T-helper 1 cell treated with Interleukin-12 subunit alpha and Interleukin-12 subunit beta and Interleukin-4 antibody, amounts not matched to agents 30 ng/mL and 1 ng/mL, for 36 hours (primary cell): ENCODE data around the gene ZYX. TPM values are rescaled to one million over a fixed set of nuclear protein-coding genes. Genes with fewer than 3 reads are reported as not detected.
"Not testable (repeated sequence)": the region's sequence is repeated elsewhere in the genome, so short reads cannot be mapped to it uniquely, and the experiment has no call there.

Source experiments
- intact Hi-C: fragments of 100-400 bp; cut with micrococcal nuclease; formaldehyde crosslinking; loops from one replicate; pipeline ENCODE4 v1.15.1; 2024
- total RNA-seq: library from RNA; stranded (reverse); gene quantifications from 2 replicates; pipeline ENCODE4 v1.2.3, GENCODE V29; 2022

ZYX gene
- total RNA-seq, 1 donor from 2014 or later: 162 TPM

DNA sequence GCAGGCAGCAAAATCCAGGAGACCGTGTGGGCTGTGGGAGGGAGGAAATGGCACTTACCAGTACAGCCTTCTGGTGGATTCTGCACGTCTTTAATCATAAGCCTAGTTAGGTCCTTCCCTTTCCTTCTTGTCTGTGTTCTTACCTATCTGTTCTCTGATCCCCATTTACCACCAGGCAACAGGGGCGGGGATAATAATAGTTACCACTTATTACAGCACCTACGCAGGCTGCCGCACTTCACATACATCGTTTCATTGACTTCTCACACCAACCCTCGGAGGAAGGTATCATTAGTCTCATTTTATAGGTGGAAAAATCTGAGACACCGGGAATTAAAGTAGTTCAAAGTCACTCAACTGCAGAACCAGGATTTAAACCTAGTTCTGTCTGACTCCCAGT lies 32.0 kb downstream of the ZYX start:
- intact Hi-C loops: loop anchor here (10.0 kb wide), 1 partner anchor 712 kb away; the partner anchor contains the start of gene OR2A14

DNA sequence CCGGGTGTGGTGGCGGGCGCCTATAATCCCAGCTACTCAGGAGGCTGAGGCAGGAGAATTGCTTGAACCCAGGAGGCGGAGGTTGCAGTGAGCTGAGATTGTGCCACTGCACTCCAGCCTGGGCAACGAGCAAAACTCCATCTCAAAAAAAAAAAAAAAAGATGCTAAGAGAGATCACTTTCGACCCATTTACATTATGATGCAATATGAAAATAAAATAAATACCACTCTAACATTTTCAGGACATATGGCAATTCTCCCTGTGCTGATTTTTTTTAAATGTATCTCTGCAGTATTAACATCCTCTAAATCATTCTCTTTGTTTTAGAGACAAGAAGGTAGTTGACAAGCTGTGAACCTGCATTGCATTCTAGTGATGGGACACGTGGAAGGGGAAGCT lies 34.1 kb downstream of the ZYX start:
- intact Hi-C loops: loop anchor here (5.0 to 10.0 kb wide), 2 partner anchors 108 to 710 kb away; partner anchors contain the start of gene OR2A14

DNA sequence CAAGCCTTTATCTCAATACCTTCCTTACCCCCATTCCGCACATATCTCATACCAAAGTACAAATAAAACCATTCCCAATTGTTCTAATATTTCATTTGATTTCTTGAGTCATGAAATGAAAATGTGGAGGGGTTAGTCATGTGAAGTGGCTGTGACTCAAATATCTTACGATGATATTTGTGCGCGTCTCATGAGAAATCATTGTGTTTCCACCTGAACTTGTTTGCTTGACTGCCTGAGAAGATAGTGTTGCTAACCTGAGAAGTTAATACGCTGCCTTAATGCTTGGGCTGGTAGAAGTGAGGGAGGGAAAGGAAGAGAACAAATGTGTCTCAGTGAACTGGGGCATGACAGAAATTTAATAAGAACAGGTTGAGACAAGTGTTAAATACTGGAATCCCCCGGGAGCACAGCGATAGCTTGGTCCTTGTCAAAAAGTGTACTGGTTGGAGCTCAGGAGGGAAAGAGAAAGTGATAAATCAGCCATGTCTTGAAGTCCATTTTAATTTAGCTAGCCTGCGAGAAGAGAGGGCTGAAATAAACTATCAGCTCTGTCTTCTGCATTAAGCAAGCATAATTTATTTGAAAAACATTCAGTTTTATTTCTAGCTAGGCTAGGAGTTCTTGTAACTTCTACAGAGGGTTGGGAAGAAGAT lies 34.7 kb downstream of the ZYX start:
- intact Hi-C loops: loop anchor here (1.0 to 10.0 kb wide), 7 partner anchors 36 to 709 kb away; partner anchors contain the start of gene OR2A14

DNA sequence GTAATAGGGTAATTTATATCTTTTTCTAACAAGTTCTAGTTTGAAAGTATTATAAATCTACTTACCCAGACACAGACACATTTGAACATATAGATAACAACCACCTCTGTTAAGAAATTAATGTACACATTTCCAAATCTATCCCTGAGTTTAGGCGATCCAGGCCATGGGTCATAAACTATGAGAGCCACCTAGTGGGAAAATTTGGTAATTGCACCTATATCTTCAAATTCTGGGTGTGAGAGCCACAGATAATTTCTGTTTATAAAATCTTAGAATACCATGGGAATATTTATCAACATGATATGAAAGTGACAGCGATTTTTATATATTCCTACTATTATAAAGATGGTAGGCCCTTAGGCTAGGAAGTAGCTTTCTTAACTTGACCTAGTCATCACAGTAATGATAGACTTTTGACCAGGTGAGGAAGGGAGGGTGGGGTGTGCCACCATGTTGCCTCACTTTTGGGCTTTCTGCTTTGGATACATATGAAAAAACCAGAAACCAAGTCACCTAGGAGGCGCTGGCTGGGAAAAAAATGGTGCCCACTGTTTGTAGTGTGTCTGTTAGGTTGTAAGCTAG lies 35.5 kb downstream of the ZYX start:
- intact Hi-C loops: loop anchor here (1.0 to 10.0 kb wide), 7 partner anchors 36 to 708 kb away; partner anchors contain the start of gene OR2A14

DNA sequence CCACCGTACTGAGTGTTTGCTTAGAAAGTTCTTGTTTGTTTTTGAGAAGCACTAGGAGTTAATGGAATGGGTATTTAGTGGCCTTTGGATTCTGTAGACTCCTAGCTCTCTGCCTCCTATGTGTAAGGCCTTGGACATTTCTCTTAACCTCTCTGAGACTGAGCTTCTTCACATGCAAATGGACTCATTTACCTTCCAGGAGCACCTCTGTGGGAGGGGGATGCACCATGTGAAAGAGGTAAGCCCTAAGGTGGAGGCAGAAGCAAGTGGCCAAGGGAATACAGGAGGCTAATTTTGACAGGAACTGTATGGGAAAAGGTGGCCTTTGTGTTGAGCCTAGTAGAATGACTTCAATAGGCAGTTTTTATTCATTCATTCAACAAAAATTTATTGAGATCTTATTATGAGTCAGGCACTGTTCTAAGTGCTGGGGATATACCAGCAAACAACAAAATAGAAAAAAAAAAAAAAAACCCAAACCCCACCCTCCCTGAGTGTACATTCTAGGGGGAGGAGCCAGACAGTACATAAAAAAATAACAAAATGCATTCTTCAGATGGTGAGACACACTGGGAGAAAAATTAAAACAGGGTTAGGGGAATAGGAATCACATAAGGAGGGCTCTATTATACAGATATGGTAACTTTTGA lies 36.7 kb downstream of the ZYX start:
- intact Hi-C loops: loop anchor here (2.0 to 10.0 kb wide), 3 partner anchors 73 to 707 kb away; partner anchors contain the start of gene OR2A14

DNA sequence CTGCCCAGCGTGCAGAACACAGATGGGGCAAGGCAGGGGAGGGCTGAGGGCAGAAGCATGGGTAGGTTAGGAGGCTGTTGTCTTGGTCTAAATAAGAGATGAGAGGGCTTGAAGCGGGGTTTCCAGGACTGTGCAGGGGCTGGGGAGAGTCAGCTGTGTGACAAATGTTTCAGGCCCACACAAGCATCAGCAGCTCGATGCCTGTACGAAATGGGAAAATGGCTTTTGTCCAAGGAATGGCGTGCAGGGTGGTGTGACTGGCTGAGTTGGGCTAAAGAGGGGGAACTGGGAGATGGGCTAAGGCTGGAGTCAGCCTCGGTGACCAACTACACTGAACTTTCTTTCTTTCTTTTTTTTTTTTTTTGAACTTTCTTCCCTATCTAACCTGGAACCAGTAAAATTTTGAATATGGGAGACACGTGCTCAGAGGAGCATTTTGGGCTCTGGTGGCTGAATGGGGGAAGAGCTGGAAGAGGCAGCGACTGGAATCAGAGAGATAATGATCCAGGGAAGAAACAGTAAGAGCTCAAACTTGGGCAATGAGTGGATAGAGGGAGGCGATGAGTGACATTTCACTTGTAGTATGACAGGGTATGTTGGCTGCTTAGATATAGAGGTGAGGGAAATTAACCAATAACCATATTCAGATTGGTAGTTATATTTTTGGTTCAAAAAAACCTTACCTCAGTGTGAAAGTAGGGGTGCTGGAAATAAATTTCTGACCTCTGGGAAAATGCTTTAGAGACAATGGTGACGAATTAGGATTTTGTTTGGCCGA lies 37.7 kb downstream of the ZYX start:
- intact Hi-C loops: loop anchor here (5.0 to 10.0 kb wide), 2 partner anchors 112 to 706 kb away; partner anchors contain the start of gene OR2A14

DNA sequence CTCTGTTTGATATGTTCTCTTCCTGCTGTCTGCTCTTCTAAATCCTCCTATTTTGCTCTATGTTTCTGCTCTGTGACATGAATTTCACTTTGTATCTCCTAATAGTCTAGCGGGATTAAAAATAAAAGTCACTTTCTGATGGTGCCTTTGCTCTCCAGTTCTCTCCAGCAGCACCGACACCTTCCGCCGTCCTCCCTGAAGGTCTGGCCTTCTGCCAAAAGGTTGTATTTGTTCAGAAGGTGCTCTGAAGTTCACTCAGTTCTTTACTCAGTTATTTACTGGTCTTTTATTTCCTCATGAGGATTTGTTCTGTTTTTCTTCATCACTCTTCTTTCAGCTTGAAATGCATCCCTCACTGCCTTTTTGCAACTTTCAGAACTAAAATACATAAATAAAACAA lies 38.7 kb downstream of the ZYX start:
- intact Hi-C loops: loop anchor here (5.0 to 10.0 kb wide), 2 partner anchors 113 to 705 kb away; partner anchors contain the start of gene OR2A14

DNA sequence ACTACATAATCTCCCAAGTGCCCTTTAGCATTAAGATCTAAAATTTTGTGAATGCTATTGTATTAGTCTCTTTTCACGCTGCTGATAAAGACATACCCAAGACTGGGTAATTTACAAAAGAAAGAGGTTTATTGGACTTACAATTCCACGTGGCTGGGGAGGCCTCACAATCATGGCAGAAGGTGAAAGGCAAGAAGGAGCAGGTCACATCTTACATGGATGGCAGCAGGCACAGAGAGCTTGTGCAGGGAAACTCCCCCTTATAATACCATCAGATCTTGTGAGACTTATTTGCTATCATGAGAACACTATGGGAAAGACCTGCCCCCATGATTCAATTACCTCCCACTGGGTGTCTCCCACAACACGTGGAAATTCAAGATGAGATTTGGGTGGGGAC lies 39.5 kb downstream of the ZYX start:
- intact Hi-C loops: not testable (repeated sequence)

DNA sequence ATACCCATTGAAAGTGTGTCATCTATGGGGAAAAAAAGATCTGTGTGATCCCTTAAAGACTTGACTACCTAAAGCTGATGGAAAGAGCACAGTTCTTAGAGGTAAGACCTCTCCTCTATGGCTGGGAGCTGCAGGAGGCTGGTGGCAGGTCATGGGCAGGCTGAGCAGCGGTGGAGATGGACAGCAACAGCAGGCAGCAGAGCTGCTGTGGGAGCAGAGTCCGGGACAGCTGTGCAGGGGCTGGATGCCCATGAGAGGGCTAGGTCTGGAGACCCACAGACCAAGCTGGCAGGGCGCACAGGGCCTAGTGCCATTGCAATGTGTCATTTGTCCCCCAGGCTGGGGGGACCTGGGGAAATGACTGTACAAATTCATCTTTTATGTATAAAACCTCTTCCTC lies 40.9 kb downstream of the ZYX start:
- intact Hi-C loops: no loop called here

DNA sequence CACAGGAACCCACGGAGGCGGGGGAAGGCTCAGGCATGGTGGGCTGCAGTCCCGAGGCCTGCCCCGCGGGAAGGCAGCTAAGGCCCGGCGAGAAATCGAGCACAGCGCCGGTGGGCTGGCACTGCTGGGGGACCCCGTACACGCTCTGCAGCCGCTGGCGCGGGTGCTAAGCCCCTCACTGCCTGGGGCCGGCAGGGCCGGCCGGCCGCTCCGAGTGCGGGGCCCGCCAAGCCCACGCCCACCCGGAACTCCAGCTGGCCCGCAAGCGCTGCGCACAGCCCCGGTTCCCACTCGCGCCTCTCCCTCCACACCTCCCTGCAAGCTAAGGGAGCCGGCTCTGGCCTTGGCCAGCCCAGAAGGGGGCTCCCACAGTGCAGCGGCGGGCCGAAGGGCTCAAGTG lies 43.3 kb downstream of the ZYX start:
- intact Hi-C loops: not testable (repeated sequence)

DNA sequence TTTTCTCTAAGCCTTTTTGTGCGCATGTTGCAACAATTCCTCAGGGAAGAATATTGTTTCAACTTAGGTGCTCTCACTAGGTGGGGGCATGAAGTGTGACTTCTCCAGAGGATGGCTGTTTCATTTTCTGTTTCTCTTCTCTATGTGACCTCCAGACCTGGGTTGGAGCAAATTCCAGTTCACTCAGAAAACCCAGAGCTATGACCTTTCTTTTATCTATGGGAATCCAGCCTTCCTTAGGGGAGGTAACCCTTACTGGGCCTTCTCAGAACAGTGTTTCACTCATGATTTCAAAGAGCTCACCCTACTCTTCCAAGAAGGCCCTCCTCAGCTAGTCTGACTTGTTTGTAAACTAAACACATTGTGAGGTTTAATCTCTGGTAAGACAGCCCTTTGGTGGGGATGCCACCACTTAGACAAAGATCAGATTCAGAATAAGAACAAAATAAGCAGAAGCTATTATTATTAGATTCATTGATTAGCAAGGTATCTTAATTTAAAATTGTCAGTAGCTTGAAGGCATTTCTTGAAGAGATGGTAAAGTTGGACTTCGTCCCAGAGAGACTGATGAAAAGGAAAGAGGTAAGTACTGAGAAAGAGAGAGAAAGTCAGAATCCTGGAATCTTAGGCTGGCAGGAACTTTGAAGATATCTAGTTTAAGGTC lies 45.5 kb downstream of the ZYX start:
- intact Hi-C loops: no loop called here

DNA sequence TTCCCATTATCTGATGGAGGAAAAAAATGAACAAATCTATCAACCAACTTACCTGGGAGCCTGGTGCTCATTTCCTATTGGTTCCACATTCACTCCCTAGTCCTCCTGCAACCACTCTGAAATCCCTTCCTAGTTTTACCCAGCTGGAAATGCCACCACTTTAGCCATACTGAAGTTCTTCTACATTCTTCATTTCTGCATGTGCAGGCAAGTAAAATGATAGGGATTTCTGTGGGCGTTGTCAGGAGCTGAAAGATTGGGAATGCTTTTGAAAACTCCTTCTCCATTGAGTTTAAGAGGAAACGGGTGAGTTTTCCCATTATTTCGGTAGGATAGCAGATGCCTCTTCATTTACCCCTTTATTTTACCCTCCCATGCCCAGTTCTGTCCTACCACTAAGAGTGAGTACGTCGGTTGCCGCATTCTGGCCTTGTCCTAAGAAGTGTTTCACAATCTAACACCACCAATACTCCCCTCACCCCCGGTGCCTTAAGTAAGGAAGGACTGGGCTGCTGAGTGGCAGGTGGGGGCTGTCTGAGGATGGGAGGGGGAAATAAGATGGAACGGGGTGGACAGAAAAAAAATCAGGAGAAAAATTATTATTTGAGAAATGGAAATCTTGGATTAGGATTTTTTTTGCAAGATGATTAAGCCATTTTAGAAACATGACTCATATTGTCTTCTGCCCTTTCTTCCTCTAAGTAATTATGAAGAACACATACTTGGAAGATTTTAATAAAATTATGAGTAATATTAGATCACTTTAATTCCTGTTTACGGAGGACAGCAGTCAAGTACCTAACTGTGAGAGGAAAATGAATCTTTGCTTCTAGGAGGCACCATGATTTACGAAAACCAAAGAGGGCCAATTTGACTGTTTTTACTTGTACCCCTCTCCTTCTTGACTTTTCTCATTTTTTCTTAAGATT lies 48.9 kb downstream of the ZYX start:
- intact Hi-C loops: no loop called here

DNA sequence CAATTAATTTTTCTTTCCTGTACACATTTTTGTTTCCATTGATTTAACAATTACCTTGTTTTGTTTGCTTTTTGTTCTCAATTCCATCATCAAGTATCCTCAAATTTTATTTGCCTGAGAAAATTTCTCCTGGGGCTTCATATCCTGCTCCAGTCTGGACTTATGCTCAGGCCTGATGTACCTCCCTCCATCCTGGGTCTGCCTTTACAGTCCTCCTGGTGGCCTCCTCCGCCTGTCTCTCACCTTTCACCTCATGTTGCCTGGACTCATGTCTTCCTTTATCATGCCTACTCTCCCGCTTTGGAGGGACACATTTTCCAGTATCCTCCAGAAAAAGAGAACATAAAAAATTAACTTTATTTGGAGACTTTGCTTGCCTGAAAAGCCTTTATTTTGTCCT lies 50.0 kb downstream of the ZYX start:
- intact Hi-C loops: no loop called here

DNA sequence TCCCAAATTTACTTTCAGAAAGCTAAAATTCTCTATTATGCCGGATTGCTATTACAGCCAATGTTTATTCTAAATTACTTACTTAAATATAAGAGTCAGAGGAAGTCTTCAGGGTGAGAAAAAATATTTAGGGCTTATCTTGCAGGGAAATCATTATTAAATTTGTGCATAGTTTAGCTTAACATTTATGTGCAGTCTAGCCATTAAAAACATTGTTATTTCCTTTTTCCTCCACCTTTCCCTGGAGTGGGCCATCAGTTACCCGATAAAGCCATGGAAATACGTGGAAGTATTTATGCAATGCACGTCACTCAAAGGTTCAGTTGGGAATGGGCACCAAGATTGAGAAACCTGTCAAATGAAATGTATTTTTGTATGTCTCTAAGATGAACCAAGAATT lies 52.6 kb downstream of the ZYX start:
- intact Hi-C loops: no loop called here

DNA sequence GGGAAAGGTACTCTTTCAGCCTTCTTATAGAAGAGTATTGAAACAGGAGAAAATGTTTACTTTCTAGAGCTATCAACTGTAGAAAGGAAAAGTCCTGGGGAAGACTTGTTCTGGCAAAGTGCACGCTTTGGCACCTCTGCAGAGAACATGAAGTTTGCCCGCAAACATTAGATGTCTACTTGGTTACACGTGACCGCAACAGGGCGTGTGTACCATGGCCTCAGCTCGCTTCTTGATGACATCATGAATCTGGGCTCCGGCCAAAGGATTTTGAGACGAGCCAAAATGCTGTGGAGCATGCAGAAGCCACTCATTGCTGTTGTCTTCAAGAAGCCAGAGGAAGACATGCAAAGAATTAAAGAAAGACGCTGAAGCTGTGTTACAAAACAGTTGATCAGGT lies 53.5 kb downstream of the ZYX start:
- intact Hi-C loops: no loop called here

DNA sequence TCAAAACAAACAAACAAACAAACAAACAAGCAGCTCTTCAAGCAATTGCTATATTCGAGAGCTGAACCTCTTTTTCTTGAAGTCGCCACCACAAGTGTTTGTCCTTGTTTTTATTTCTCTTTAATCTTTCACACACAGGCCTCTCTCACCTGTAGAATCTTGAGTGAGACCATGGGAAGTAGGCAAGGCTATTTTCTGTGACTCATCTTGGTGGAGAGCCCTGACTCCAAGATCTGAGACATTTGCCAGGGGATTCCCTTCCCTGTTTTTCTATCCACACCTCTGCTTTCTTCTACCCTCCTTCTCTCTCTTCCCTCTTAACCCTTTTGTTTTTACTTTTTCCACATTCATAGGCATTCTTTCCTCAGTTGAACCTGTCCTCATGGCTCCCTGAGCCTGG lies 54.1 kb downstream of the ZYX start:
- intact Hi-C loops: no loop called here

DNA sequence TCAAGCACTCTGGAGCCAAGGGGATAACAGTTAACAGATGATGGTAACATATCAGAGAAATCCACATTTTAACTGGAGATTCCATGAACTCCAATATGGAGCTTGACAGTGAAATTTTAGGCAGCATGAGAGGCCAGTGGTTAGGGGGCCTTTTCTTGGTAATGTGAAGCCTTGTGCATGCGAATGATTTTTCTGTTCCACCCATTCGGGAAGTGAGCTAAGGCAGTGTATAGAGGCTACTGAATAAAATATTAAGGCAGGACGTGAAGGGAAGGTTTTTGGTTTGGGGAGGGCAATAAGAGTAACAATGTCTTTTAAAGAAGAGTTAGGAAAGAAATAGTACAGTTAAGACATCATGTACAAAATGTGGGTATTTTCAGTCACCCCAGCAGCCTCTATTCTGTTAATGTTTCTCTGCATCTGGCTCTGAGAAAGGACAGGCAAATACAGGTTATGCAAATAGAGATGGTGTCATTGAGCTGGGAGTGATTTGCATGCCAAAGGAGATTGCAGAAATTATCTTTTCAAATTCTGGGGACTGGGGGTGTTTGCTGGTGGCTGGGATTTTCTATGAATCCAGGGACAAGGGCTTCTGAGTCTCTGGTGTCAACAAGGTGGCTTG lies 55.3 kb downstream of the ZYX start:
- intact Hi-C loops: no loop called here

DNA sequence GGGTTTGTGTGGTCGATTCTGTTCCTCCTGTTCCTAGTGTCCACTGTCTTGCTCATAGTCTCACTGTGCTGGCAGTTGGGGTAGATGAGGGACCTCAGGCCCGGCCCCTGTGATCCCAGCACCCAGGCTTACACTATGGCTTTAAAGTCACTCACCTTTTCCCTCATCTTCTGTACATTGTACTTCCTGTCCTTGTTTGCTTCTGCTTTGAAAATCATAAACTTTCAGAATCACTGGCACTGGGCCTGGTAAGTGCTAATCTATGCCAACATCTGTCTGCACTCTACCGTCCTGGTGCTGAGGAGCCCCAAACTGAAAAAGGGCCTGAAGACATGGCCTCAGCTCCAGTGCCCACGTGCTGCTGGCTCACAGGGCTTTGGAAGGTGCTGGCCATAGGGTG lies 56.4 kb downstream of the ZYX start:
- intact Hi-C loops: no loop called here

DNA sequence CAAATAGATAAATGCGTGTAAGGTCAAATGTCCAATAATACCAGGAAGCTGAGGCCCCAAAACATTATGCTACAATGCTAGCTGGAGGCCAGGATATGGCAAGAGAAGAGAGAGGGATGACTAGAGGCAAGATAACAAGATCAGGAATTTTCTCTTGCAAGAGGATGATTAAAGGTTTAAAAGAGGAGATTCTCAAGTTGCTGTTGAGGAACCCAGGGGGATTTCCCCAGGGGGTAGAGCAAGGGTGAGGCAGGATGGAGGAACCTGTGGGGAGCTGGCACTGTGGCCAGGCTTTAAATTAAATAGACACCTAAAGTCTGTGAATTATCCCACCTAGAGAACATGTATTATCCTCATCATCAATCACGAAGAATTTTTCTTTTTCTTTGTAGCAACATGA lies 58.7 kb downstream of the ZYX start:
- intact Hi-C loops: no loop called here
